Astrocyte of the hippocampus (primary cell): Measurements from ENCODE around the gene MYADML2.
A peak's percentile ranks its signal among the peaks of the same experiment; 100 is the strongest.
"Not testable (repeated sequence)": the region's sequence is repeated elsewhere in the genome, so short reads cannot be mapped to it uniquely, and the experiment has no call there.

Experiments
- DNase-seq: peaks from one replicate; pipeline ENCODE4 v3.0.0; 2011; ENCODE audit warnings: low read depth, low spot score

The MYADML2 gene

GRCh38 chr17:81926451-81927151, 20.4 kb downstream of the MYADML2 start:
- peak; percentile 88 for DNase-seq

DNA sequence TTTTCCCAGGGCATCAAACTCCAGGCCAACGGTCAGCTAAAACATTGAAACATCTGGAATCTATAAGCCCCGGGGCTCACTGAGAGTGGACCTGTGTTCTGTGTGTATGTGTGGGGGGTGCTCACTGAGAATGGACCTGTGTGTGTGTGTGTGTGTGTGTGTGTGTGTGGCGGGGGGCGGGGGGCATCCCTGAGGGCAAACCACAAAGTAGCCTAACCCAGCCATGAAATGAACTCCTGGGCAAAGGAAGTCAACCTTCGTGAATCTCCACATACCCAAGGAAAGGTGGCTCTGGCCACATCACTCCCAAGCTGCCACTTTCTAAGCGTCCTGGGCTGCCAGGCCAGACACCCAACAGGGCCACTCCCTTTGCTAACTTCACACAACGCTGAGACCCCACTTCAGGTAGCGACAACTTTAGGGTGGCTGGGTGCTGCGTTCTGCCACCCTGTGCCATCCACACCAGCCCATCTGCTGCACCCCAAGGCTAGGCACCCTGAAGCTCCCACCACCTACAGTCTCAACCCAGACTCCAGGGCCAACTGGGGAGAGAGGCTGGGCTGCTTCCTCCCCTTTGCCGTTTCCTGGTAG, 21.1 kb downstream of the MYADML2 start:
- DNase-seq = no peak

GRCh38 chr17:81924557-81925532, 22.2 kb downstream of the MYADML2 start:
- no peak for DNase-seq

GRCh38 chr17:81923302-81924260, 23.5 kb downstream of the MYADML2 start:
- DNase-seq = peak; percentile 88

DNA sequence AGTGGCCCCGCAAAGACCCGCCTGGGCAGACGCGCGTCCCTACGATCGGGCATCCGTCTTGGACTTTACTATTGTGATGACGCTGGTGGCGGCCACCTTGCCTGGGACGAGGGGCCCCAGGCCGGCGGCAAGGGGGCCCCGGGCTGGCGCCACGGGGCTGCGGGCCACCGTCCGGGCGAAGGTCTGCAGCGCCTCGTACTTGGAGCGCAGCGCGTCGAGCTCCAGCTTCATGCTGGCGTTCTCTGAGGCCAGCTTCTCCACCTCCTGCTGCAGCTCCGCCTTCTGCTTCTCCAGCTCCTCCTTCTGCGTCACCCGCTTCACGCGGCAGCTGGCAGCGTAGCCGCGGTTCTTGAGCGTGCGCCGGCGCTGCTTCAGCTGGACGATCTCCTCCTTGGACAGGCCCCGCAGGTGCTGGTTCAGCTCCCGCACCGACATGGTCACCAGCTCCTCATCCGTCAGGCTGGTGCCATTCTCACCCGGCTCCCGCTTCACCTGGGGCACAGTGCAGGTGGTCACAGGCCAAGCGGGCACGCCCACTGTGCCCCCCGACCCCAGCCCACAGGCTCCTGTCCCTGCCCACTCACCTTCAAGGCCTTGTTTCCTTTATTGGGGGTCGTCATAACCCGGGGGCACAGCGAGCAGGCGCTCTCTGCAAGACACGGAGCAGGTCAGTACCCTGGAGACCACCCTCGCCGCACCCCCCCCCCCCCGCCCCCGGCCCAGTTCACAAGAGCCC, 24.3 kb downstream of the MYADML2 start:
- DNase-seq = no peak

DNA sequence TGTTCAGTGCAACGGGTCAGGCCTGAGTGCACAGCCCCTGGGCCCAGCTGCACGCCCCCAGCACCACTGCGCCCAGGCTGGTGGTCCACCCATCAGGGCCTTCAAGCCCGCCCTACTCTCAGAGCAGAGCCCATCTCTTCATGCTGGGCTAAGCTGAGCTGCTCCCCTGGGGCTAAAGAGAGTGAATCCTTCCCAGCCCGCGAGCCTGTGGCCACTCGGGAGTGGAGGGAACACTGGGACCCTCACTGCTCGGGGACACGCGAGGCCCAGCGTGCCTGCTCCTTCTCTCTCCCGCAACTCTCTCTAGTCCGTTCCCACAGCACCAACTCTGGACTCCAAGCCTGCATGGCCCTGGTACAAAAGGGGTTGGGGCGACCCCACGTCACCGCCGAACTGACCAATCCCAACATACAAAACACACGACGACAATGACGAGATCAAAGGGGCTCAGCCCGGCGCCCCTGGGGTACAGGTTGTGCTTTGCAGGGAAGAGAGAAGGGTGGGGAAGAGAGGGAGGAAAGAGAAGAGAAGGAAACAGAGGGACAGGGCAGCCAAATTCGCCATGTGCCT, 25.0 kb downstream of the MYADML2 start:
- no peak for DNase-seq

DNA sequence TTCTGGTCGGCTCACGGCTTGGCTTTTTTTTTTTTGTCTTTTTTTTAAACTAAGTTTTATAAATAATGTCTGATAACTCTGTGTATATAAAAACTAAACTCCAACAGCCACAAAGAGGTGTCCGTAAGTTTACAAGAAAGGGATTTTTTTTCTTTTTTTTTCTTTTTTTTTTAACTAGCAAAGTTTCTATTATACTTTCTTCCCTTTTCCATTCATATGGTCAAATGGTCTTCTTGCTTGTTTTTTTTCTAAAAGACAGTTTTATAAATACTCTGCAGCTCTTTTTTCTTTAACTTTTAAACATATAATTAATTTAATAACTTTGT, 25.5 kb downstream of the MYADML2 start:
- no peak for DNase-seq

DNA sequence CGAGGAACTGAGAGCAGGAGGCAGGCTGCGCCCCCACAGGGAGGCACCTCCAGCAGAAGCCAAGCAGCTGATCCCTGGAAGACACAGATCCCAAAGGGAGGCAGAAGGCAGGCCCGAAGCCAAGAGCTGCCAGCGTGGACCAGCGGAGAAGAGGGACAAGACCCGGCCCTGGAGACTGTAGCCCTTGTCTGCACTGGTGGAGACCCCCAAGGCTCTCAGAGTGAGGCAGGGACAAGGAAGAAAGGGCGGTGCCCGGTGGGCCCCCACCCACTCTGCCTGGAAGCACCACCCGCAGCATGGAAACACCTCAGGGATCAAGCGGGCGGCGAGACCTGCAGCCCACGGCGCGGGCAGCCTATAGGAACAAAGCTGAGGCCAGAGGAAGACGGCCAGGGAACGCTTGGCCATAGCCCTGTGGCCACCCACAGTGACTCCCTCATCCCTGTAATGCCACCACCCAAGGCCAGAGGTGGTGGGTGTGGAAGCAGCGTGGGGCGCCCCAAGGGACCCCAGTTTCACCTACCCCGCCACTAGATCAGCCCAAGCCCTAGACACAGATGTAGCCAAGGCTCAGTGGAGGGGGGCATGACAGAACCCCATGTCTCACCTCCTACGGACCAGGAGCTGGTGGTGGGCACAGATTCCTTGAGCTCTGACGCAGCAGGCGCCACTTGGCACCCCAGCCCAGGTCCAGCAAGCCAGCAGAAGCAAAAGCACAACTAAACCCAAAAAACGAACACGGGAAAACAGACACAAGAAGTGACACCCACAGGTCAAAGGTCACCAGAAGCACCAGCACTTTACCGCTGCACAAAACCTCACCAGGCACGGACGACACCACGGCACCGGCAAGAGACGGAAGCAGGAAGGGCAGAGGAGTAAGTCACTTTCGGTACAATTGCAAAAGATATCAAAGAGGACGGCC, 26.2 kb downstream of the MYADML2 start:
- DNase-seq = no peak

- no peak for DNase-seq
These were observed 28.0 kb downstream of the MYADML2 start for GRCh38 chr17:81918832-81919545.

GRCh38 chr17:81918333-81918669, 28.7 kb downstream of the MYADML2 start:
- DNase-seq = not testable (repeated sequence)

- DNase-seq = peak; percentile 89
These were observed 29.3 kb downstream of the MYADML2 start, which contains the start of gene SIRT7 for GRCh38 chr17:81917565-81918332. Gene SIRT7, minus strand, starts transcription at chr17:81918176. Its CDS starts 45 bp downstream, at chr17:81918131.

DNA sequence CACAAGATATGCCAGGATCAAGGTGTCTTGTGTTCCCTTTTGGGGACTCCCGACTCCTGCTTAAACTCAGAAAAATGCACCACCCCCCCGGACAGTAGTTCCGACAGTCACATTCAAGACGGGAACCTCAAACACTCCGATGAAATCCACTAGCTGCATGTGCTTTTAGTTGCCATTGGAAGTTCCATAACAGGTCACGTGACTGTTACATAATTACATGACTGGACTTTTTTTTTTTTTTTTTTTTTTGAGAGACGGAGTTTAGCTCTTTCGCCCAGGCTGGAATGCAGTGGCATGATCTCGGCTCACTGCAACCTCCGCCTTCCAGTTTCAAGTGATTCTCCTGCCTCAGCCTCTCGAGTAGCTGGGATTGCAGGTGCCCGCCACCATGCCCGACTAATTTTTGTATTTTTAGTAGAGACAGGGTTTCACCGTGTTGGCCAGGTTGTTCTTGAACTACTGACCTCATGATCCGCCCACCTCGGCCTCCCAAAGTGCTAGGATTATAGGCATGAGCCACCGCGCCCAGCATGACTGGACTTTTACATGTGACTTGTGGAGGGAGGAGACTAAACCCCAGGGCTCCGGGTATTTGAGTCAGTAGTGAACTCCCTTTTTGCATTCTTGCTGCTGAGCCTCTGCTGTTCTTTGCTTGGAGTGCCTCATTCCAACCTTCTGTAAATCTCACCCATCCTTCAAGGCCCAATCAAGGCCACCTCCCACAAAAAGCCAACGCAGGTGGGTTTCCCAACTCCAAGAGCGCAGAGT, 30.6 kb downstream of the MYADML2 start:
- peak; percentile 60 for DNase-seq

DNA sequence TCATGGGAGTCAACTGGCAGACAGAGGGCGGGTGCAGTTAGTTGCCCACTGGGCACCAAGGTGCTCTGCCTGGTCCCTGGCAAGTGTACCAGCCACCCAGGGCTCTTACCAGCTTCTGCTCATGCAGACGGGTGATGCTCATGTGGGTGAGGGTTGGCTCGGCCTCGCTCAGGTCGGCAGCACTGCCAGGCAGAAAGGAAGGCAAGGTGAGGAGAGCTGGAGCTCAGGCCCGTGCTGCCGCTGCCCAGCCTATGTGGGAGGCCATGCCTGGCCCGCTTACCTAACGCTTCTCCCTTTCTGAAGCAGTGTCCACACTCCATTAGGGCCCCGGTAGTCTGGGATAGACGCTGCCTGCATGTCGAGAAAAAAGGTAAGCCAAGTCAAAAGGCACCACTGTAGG, 31.7 kb downstream of the MYADML2 start:
- no peak for DNase-seq

GRCh38 chr17:81914103-81914850, 32.8 kb downstream of the MYADML2 start:
- DNase-seq = no peak

GRCh38 chr17:81913394-81914102, 33.5 kb downstream of the MYADML2 start:
- no peak for DNase-seq
